ENCODE results near the gene KCMF1.

The KCMF1 gene

DNA sequence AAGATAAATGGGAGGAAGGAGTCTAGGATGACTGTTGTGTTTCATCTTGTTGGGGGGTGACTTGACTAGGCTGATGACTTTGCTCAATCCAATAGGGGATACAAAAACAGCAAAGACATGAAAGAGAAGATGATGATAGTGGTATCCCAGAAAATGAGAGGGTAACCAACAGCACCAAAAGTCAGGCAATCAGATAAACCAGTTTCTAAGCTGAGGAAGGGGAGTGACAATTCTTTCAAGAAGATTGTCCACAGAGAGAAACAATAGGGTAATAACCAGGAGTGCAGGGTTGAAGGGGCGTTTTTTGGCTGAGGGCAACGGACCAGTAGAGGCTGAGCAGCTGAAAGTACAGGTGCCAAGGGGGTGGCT, 7.7 kb upstream of the KCMF1 start:
- Histone ChIP-seq H3K4me1 (ENCODE audit: control insufficient read depth, low read length) (peaks cover 31% of the 10 kb centered on the region), H3K4me3 (ENCODE audit: low read length) (no peak overlapping the region), H3K36me3 (ENCODE audit: control insufficient read depth, low read length) (peaks cover 57% of the 10 kb centered on the region), H3F3A (ENCODE audit: control insufficient read depth, insufficient read depth) (peaks cover 7% of the 10 kb centered on the region), H3K9me3 (ENCODE audit: control insufficient read depth, insufficient read depth, low read length) (no peaks in the 10 kb centered on the region), H3K79me2 (ENCODE audit: control insufficient read depth, low read length) (peaks cover 38% of the 10 kb centered on the region), H3K9me2 (replicated peaks; ENCODE audit: control insufficient read depth, low read length) (no peaks in the 10 kb centered on the region), H4K20me1 (ENCODE audit: control insufficient read depth, insufficient read depth, low read depth, low read length) (0 out of 2 replicates have a peak, but pooled peaks cover 5% of the 10 kb centered on the region), H3K27me3 (ENCODE audit: control insufficient read depth, low read length) (no peaks in the 10 kb centered on the region), H3K4me2 (ENCODE audit: low read length) (no peak overlapping the region), H3K27ac (ENCODE audit: low read depth, low read length) (no peak overlapping the region)
- no peak for TF ChIP-seq CTCF (IDR thresholded peaks at IDR 0.05; ENCODE audit: low read depth, low read length, poor library complexity, severe bottlenecking)
- TF ChIP-seq EZH2phosphoT487 (IDR thresholded peaks at IDR 0.05; ENCODE audit: borderline replicate concordance, low read length), result no peak

- no peak overlapping the region for H3K4me3 ChIP-seq (ENCODE audit: low read length)
- H4K20me1 ChIP-seq (ENCODE audit: control insufficient read depth, insufficient read depth, low read depth, low read length), result 0 out of 2 replicates have a peak, but pooled peaks cover 5% of the 10 kb centered on the region
- H3K27me3 ChIP-seq (ENCODE audit: control insufficient read depth, low read length), result no peaks in the 10 kb centered on the region
- H3K4me2 ChIP-seq (ENCODE audit: low read length), result no peak overlapping the region
- H3K36me3 ChIP-seq (ENCODE audit: control insufficient read depth, low read length), result peaks cover 57% of the 10 kb centered on the region
- H3F3A ChIP-seq (ENCODE audit: control insufficient read depth, insufficient read depth), result peaks cover 4% of the 10 kb centered on the region
- no peaks in the 10 kb centered on the region for H3K9me2 ChIP-seq (replicated peaks; ENCODE audit: control insufficient read depth, low read length)
- peaks cover 43% of the 10 kb centered on the region for H3K79me2 ChIP-seq (ENCODE audit: control insufficient read depth, low read length)
- no peak overlapping the region for H3K27ac ChIP-seq (ENCODE audit: low read depth, low read length)
- peaks cover 36% of the 10 kb centered on the region for H3K4me1 ChIP-seq (ENCODE audit: control insufficient read depth, low read length)
- TF ChIP-seq CTCF (IDR thresholded peaks at IDR 0.05; ENCODE audit: low read depth, low read length, poor library complexity, severe bottlenecking), result no peak
- TF ChIP-seq EZH2phosphoT487 (IDR thresholded peaks at IDR 0.05; ENCODE audit: borderline replicate concordance, low read length), result no peak
- H3K9me3 ChIP-seq (ENCODE audit: control insufficient read depth, insufficient read depth, low read length), result no peaks in the 10 kb centered on the region
Observed at GRCh38 chr2:84963692-84964405, 7.1 kb upstream of the KCMF1 start.

GRCh38 chr2:84964406-84965191, 6.4 kb upstream of the KCMF1 start:
- Histone ChIP-seq H3K9me3 (ENCODE audit: control insufficient read depth, insufficient read depth, low read length) (no peaks in the 10 kb centered on the region), H3K79me2 (ENCODE audit: control insufficient read depth, low read length) (peaks cover 51% of the 10 kb centered on the region), H3K36me3 (ENCODE audit: control insufficient read depth, low read length) (peaks cover 65% of the 10 kb centered on the region)

GRCh38 chr2:84965192-84965516, 5.8 kb upstream of the KCMF1 start:
- peaks cover 57% of the 10 kb centered on the region for H3K79me2 ChIP-seq (ENCODE audit: control insufficient read depth, low read length)
- no peaks in the 10 kb centered on the region for H3F3A ChIP-seq (ENCODE audit: control insufficient read depth, insufficient read depth)
- peaks cover 70% of the 10 kb centered on the region for H3K36me3 ChIP-seq (ENCODE audit: control insufficient read depth, low read length)
- H4K20me1 ChIP-seq (ENCODE audit: control insufficient read depth, insufficient read depth, low read depth, low read length), result 0 out of 2 replicates have a peak, but pooled peaks cover 5% of the 10 kb centered on the region
- H3K27ac ChIP-seq (ENCODE audit: low read depth, low read length), result no peak overlapping the region
- H3K4me3 ChIP-seq (ENCODE audit: low read length), result no peak overlapping the region
- no peaks in the 10 kb centered on the region for H3K27me3 ChIP-seq (ENCODE audit: control insufficient read depth, low read length)
- no peaks in the 10 kb centered on the region for H3K9me2 ChIP-seq (replicated peaks; ENCODE audit: control insufficient read depth, low read length)
- H3K9me3 ChIP-seq (ENCODE audit: control insufficient read depth, insufficient read depth, low read length), result no peaks in the 10 kb centered on the region
- no peak overlapping the region for H3K4me2 ChIP-seq (ENCODE audit: low read length)
- TF ChIP-seq CTCF (IDR thresholded peaks at IDR 0.05; ENCODE audit: low read depth, low read length, poor library complexity, severe bottlenecking), result no peak
- TF ChIP-seq EZH2phosphoT487 (IDR thresholded peaks at IDR 0.05; ENCODE audit: borderline replicate concordance, low read length), result no peak
- H3K4me1 ChIP-seq (ENCODE audit: control insufficient read depth, low read length), result peaks cover 40% of the 10 kb centered on the region

More at GRCh38 chr2:84964406-84965191, 6.4 kb upstream of the KCMF1 start:
- TF ChIP-seq EZH2phosphoT487 (IDR thresholded peaks at IDR 0.05; ENCODE audit: borderline replicate concordance, low read length), result no peak
- Histone ChIP-seq H3K27ac (ENCODE audit: low read depth, low read length) (no peak overlapping the region), H4K20me1 (ENCODE audit: control insufficient read depth, insufficient read depth, low read depth, low read length) (0 out of 2 replicates have a peak, but pooled peaks cover 5% of the 10 kb centered on the region), H3K9me2 (replicated peaks; ENCODE audit: control insufficient read depth, low read length) (no peaks in the 10 kb centered on the region), H3F3A (ENCODE audit: control insufficient read depth, insufficient read depth) (peaks cover 2% of the 10 kb centered on the region; the same call in 1 of the 2 replicates), H3K27me3 (ENCODE audit: control insufficient read depth, low read length) (no peaks in the 10 kb centered on the region), H3K4me2 (ENCODE audit: low read length) (no peak overlapping the region), H3K4me1 (ENCODE audit: control insufficient read depth, low read length) (peaks cover 40% of the 10 kb centered on the region), H3K4me3 (ENCODE audit: low read length) (no peak overlapping the region)
